ENCODE measurements around the gene RNF152.

Gene RNF152

GRCh38 chr18:61852496-61852895, 40.3 kb downstream of the RNF152 start:
- no peaks in the 10 kb centered on the region for H3K79me2 ChIP-seq (ENCODE audit: control insufficient read depth, low read length)
- H3K4me2 ChIP-seq (ENCODE audit: low read length), result no peak overlapping the region
- H3K9me2 ChIP-seq (replicated peaks; ENCODE audit: control insufficient read depth, low read length), result no peaks in the 10 kb centered on the region
- no peaks in the 10 kb centered on the region for H3K27me3 ChIP-seq (ENCODE audit: control insufficient read depth, low read length)
- TF ChIP-seq EZH2phosphoT487 (IDR thresholded peaks at IDR 0.05; ENCODE audit: borderline replicate concordance, low read length) (no peak), CTCF (IDR thresholded peaks at IDR 0.05; ENCODE audit: low read depth, low read length, poor library complexity, severe bottlenecking) (no peak)
- no peaks in the 10 kb centered on the region for H3K9me3 ChIP-seq (ENCODE audit: control insufficient read depth, insufficient read depth, low read length)
- no peak overlapping the region for H3K4me3 ChIP-seq (ENCODE audit: low read length)
- H3F3A ChIP-seq (ENCODE audit: control insufficient read depth, insufficient read depth), result no peaks in the 10 kb centered on the region
- no peaks in the 10 kb centered on the region for H4K20me1 ChIP-seq (ENCODE audit: control insufficient read depth, insufficient read depth, low read depth, low read length)
- no peaks in the 10 kb centered on the region for H3K4me1 ChIP-seq (ENCODE audit: control insufficient read depth, low read length)
- H3K36me3 ChIP-seq (ENCODE audit: control insufficient read depth, low read length), result no peaks in the 10 kb centered on the region
- H3K27ac ChIP-seq (ENCODE audit: low read depth, low read length), result no peak overlapping the region

- no peaks in the 10 kb centered on the region for H4K20me1 ChIP-seq (ENCODE audit: control insufficient read depth, insufficient read depth, low read depth, low read length)
- TF ChIP-seq EZH2phosphoT487 (IDR thresholded peaks at IDR 0.05; ENCODE audit: borderline replicate concordance, low read length) (no peak), CTCF (IDR thresholded peaks at IDR 0.05; ENCODE audit: low read depth, low read length, poor library complexity, severe bottlenecking) (no peak)
- H3K4me1 ChIP-seq (ENCODE audit: control insufficient read depth, low read length), result no peaks in the 10 kb centered on the region
- no peak overlapping the region for H3K4me2 ChIP-seq (ENCODE audit: low read length)
- no peaks in the 10 kb centered on the region for H3K27me3 ChIP-seq (ENCODE audit: control insufficient read depth, low read length)
- H3K79me2 ChIP-seq (ENCODE audit: control insufficient read depth, low read length), result no peaks in the 10 kb centered on the region
- no peaks in the 10 kb centered on the region for H3K36me3 ChIP-seq (ENCODE audit: control insufficient read depth, low read length)
- no peak overlapping the region for H3K27ac ChIP-seq (ENCODE audit: low read depth, low read length)
- no peaks in the 10 kb centered on the region for H3F3A ChIP-seq (ENCODE audit: control insufficient read depth, insufficient read depth)
- H3K4me3 ChIP-seq (ENCODE audit: low read length), result no peak overlapping the region
- no peaks in the 10 kb centered on the region for H3K9me2 ChIP-seq (replicated peaks; ENCODE audit: control insufficient read depth, low read length)
- H3K9me3 ChIP-seq (ENCODE audit: control insufficient read depth, insufficient read depth, low read length), result no peaks in the 10 kb centered on the region
Observed at GRCh38 chr18:61851940-61852451, 40.8 kb downstream of the RNF152 start.

DNA sequence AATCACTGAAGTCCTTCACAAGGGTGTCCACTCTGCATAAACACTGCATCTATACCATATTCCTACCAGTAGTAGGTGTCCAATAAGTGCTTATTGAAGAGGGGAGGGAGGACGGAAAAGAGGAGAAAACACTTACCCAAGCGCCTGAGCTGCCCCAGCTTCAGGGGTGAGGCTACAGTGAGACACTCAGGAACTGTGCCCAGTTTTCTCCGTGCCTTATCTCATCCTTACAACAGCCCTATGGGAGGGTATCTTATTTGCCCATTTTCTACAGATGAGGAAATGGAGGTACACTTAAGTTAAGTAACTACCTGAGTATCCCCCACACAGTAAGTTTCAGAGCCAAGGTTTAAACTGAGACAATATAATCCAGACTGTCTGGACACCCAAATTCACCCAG, 41.5 kb downstream of the RNF152 start:
- Histone ChIP-seq H4K20me1 (ENCODE audit: control insufficient read depth, insufficient read depth, low read depth, low read length) (no peaks in the 10 kb centered on the region), H3F3A (ENCODE audit: control insufficient read depth, insufficient read depth) (no peaks in the 10 kb centered on the region), H3K79me2 (ENCODE audit: control insufficient read depth, low read length) (no peaks in the 10 kb centered on the region), H3K9me2 (replicated peaks; ENCODE audit: control insufficient read depth, low read length) (no peaks in the 10 kb centered on the region), H3K27me3 (ENCODE audit: control insufficient read depth, low read length) (no peaks in the 10 kb centered on the region), H3K4me2 (ENCODE audit: low read length) (no peak overlapping the region), H3K27ac (ENCODE audit: low read depth, low read length) (no peak overlapping the region), H3K36me3 (ENCODE audit: control insufficient read depth, low read length) (no peaks in the 10 kb centered on the region), H3K4me3 (ENCODE audit: low read length) (no peak overlapping the region), H3K9me3 (ENCODE audit: control insufficient read depth, insufficient read depth, low read length) (no peaks in the 10 kb centered on the region), H3K4me1 (ENCODE audit: control insufficient read depth, low read length) (no peaks in the 10 kb centered on the region)
- TF ChIP-seq EZH2phosphoT487 (IDR thresholded peaks at IDR 0.05; ENCODE audit: borderline replicate concordance, low read length) (no peak), CTCF (IDR thresholded peaks at IDR 0.05; ENCODE audit: low read depth, low read length, poor library complexity, severe bottlenecking) (no peak)

Measured in DOHH2 (cell line).